GM18909 (cell line): ENCODE results near the gene STXBP3.
A peak's percentile ranks its signal among the peaks of the same experiment; 100 is the strongest.

ENCODE experiments used
- ATAC-seq: cut with Tn5 transposase; IDR thresholded peaks from one replicate; pipeline ENCODE4 v1.9.1; 2021; ENCODE audit warnings: mild to moderate bottlenecking; ENCODE audit not compliant: unreplicated experiment, poor library complexity

The STXBP3 gene

DNA sequence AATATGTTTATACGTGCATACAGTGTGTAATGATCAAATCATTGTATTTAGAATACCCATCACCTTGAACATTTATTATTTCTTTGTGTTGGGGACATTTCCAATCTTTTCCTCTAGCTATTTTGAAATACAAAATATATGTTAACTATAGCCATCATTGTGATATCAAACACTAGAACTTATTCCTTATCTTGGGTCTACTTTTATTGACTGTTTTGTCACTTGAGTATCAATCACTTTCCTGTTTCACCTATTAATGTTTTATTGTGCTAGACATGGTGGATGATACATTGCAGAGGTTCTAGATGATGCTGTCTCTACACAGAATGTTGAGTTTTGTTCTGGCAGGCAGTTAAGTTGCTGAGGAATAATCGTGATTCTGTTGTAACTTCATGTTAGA is 45.9 kb downstream of the STXBP3 start:
- no peak for ATAC-seq

DNA sequence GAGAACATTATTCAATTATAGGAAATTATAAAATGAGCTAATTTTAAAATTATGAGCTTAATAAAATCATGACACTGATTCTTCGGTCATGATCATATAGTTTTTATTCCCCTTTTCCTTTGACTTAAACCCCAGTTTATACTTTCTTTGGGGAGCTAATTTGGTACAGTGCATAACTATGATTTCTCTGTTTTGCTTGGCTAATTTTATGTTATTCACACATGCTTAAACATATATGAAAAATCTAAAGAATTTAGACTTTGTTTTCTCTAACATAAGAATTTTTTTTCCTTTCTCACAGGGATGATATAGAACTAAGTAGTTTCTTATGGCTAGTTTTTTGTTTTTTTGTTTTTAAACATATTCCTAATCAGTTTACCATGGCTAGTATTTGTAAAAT is 52.5 kb downstream of the STXBP3 start:
- no peak for ATAC-seq

DNA sequence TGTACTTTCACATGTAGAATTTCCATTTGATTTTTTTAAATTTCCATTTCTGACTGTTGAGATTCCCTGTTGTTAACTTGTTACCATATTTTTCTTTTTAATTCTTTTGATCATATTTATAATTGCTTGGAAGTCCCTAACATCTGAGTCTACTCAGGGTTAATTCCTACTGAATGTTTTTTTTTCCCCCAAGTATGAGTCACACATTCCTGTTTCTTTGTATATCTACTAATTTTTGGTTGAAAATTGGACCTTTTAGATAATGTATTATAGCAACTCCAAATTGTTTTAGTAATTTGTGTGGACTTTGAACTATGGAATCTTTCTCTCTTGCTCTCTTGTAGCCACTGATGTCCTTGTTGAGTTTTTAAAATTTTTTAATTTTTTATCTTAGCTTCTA is 54.6 kb downstream of the STXBP3 start:
- ATAC-seq: no peak

DNA sequence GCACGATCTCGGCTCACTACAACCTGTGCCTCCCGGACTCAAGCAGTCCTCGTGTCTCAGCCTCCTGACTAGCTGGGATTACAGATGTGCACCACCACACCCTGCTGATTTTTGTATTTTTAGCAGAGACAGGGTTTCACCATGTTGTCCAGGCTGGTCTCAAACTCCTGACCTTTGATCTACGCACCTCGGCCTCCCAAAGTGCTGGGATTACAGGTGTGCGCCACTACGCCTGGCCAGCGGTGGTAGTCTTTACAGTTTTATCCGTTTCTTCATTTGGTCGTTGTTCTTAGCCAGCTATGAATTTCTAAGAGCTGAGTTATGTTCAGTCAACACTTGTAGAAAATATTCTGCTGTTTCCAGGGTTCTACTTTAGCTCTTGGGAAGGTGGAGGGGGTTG is 57.1 kb downstream of the STXBP3 start:
- ATAC-seq: no peak

DNA sequence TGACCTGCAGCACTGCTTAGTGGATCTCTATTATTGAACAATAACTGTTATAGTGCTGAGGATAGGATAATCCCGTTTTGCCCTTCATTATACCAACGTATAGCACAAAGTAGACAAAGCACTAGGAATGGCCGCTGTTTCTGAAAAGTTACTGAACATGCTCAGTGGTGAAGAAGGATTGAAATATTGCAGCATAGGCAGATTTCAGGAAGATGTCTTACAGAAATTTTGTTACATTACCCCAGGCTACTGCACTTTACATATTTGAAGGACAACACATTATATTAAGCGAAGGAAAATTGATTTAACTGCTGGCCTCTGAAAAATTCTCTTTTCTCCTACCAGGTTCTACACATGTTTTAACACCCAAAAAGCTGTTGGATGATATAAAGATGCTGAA is 62.0 kb downstream of the STXBP3 start:
- ATAC-seq: no peak

DNA sequence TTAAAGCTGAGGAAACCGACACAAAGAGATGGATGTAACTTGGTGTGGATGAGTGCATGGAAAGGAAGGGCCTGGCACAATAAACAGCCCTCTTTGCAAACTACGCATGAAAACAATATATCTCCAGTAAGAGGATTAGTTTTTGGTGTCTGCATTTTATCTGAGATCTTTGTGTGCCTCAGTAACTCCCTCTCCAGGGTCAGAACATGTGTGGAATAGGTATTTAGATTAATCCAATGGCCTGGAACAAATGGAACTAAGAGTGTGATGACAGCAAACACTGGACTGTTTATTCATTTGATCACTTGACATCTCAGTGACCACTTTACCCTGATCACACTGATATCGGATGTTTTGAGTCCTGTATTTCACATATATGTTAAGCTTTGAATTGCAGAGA is 65.1 kb downstream of the STXBP3 start:
- ATAC-seq: no peak

DNA sequence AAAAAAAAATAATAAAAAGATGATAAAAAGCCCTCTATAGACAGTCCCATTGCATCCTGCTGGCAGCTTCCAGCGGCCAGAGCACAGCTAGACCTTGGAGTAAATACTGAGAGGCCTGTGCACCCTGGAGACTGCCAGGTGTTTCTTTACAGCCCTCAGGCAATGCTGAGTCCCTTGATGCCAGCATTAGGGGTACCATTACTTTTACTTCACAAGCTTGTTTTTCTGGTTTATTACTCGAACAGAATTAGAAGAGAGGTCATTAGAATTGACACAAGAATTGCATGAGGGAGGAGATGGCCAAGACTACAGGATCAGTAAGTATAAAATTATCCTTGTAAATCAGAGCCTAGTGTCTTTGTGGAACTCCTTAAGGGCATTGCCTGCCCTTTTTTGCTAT is 66.9 kb downstream of the STXBP3 start:
- no peak for ATAC-seq

DNA sequence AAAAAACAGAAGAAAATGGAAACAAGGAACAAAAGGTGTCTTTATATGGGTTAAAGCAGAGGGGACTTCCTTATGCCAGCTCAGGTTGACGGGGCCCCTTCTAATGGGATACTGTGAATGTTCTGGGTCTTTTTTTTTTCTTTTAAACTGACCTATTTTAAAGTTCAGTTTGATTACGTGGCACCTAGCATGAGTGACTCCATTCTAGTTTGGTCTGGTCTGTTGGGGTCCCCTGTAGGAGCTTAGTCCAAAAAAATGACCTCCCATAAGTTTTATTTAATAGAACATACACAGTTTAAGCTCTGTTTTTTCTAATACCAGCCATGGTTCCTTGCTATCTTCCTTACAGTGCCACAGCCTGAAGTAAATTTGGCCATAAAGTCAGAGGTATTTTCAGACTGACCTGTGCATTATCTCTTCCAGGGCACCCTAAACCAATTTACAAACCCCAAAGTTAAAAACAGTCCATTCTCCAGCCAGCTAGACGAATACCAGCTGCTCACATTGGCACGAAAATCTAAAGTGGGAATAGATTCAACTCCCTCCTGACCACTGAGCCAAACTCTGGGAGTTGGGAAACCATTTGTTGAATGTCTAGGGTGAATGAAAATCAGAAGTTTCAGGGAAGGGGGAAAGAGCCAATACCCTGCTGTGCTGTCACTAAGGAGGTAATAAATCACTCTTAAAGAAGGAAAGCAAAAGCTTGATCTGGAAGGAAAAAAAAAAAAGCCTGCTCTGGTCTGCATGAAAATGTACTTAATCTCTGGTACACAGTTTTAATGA is 68.1 kb downstream of the STXBP3 start:
- no peak for ATAC-seq

DNA sequence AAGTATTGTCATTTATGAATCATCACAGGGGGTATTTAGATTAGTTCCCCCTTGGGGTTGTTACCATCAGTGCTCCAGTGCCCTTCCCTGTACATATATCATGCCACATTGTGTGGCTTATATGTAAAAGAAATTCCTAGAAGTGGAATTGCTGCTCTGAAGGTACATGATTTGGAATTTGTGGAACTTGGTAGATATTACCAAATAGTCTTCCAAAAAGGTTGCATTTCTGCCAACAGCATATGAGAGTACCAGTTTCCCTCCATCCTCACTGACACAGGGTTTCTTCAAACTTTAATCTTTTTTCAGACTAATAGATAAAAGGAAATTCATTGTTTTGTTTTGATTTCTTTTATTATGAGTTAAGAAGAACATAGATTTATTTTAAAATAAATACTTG is 69.1 kb downstream of the STXBP3 start:
- no peak for ATAC-seq

DNA sequence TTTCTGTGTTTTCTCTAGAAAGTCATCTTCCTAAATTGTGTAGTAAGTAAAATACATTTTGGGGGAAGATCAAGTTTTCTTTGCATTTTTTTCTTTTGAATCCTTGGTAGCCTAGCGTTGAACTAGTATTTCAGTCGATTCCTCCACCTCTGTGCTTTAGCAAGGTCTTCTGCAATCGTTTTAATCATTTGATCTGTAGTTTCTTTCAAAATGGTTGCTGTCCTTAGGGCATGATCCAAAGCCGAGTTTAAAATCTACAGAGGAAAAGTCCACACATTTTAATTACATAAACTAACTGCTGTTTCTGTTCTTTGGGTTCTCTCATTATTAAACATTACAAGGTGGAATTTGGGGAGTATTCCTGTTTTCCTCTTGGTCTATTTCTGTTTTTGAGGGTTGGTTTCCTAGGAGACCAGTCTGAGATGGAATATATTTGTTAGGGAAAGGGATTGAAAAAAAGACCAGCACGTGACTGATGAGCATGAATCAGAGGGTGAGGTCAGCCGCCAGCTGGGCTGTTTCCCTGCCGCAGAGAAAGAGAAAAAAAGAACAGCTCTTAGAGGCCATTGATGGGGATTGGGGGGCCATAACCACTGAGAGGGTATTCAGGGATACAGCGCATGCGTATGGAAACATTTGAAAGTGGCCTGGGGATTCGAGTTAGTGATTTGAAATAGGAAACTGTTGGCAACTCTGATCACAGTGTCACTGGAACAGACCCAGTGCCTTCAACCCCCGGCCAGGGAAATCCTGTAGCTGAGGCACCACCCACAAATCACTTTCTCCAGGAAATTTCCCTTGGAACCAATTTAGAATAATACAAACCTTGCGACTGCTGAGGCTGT is 69.8 kb downstream of the STXBP3 start:
- ATAC-seq: no peak

DNA sequence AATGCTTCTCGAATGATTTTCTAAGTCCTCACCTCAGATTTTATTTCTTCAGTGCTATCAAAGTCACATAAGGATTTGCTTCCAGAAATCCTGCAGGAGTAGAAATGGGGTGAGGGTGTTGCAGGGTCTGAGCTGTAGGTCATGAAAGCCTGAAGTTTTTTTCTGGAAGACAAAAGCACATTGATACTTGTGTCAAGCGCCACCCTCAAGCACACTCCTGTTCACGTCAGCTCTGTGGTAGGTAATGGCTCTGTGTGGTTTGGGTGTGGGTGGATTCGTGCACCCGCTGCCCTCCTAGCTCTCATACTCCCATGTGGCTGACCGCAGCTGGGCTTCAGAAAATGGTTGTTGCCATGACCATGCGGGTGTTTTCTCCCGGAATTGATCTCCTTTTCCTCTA is 70.5 kb downstream of the STXBP3 start:
- ATAC-seq: no peak

DNA sequence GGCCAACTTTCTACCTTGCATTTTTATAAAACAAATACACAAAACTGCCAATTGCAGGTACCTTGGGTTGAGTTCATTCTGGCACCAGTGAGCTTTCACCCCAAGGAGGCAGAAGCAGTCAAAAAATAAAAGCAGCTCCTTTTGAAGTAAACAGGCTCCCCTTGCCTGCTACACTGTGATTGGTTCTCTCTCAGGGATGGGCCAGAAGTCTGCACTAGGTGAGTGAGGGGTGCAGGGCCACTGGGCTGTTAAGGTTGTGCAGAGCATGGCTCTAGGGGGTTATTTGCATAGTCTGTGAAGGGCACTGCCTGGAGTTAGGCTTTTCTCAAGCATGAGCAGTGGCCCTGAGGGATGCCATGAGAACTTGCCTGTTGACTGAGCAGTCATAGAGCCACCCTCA is 71.3 kb downstream of the STXBP3 start:
- no peak for ATAC-seq

DNA sequence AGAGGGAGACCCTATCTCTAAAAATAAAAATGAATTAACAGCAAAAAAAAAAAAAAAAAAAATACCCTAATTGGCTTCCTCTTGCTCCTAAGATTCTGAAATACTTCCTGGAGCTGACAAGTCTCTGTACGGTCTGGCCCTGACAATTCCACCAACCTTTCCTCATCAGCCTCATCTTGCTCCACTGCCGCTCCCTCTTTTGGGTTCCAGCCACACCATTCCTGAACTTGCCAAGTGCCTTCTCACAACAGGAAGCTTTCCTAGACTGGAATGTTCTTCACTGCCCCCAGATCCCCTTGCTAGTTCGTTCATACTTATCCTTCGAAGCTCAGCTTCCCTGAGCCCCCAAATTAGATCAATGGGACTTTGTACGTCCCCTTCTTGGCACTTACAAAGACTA is 73.4 kb downstream of the STXBP3 start:
- ATAC-seq: no peak

DNA sequence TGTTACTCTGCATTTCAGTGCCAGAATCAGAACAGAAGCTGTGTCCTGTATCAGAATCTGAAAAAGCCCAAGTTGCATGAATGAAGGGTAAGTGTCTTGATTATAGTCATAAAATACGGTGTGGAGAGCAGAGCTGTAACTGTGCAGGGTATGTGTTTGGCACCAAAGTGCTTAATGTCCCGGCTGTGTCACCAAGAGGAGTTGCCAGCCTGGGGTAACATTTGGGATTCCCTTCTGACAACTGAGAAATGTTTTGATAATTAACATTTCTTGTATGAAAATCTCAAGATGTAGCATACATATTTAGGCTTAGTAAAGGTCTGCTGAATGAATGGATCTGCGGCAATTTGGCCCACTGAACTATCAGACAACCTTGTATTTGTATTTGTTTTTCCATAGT is 77.2 kb downstream of the STXBP3 start:
- ATAC-seq: no peak

DNA sequence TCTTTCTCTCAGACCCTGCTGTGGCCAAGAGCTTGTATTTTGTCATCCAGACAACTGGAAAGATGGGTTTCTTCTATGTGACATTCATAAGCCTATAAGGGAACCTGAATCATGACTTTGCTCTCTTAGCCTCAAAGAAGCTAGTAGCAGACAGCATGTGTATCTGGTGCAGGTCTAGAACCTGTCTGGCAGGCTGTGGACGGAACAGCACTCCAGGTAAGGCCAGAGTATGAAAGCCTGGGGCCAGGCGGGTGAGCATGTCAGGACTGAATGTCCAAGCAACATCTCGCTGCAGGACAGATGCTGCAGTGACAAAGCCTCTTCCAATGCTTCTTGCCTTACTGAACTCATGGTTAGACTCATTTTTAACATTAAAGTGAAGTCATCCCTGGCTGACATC is 77.6 kb downstream of the STXBP3 start:
- no peak for ATAC-seq

DNA sequence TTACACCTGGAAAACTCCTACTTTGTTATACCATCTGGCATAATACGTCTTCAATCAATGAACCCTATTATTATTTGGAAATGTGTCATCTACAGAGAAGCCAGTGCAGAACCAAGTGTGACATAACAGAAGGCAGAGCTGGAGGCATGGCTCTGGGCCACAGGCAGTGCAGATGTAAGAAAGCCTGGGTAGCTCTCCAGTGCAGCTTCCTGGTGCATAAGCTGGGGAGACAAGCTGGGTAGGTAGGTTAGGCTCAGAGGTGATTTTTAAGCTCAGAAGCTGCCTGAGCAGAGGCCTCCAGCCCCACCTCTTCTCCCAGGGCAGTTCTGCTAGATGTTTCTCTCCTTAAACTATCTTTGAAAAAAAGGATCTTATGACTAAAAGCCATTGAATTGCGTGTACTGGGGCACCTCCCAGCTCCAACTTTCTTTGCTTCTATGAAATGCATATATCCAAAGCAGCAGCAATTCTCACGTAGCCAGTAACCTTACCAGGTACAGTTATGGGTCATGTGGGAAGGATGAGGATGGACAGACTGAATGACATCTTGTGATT is 79.7 kb downstream of the STXBP3 start:
- ATAC-seq: no peak

DNA sequence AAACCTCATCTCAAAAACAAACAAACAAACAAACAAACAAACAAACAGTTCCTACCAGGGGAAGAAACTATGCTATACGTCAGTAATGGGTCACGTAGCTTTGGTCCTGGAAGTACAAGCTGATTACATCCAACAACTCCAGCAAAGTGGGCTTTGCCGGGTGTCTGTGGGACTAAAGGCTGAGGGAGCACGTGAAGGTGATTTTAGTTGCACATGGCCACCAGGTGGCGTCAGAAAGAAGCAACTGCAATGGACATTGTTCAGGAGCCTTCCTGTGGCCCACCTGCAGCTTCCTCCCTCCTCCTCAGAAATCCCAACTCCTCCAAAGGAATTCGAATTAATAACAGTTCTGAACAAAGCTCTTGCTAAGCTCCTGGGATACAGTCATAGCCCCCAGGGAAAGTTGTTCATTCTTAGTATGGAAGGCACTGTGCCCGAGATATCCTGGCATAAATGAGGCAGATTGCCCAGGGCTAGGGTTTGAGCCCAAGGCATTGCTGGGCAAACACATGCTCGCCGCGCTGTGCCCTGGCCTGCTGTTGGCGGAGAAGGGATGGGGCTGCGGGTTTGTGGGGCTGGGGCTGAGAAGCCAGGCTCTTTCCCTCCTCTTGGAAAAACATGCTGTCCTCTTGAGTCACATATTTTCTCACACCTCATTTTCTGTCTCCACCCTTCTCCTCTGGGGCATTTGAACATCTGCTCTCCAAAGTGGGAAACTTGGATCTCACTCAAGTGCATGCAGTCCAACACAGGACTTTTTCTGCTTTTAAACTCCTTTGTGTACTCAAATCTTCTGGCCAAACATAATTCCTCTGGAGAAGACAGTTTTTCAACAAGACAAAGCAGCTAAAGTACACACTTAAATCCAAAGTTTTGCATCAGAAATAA is 81.8 kb downstream of the STXBP3 start:
- ATAC-seq: peak; percentile 69

DNA sequence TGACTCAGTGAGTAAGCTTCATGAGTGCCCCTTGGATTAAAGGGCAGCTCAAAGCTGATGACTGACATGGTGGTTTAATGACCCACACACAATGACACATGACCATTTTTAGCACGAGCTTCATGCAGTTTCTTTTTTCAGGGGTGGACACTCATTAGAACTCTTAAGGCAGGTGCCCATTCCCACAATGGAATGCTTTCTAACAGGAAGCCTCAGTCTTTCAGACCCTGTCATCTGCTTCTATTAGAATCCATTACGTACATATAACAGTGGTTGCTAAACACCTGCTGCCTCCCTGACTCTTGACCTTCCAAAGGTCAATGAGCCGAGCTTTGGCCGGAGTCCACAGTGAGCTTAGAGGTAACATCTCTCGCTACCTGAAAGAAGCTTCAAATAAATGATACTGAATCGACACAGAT is 83.0 kb downstream of the STXBP3 start:
- no peak for ATAC-seq

DNA sequence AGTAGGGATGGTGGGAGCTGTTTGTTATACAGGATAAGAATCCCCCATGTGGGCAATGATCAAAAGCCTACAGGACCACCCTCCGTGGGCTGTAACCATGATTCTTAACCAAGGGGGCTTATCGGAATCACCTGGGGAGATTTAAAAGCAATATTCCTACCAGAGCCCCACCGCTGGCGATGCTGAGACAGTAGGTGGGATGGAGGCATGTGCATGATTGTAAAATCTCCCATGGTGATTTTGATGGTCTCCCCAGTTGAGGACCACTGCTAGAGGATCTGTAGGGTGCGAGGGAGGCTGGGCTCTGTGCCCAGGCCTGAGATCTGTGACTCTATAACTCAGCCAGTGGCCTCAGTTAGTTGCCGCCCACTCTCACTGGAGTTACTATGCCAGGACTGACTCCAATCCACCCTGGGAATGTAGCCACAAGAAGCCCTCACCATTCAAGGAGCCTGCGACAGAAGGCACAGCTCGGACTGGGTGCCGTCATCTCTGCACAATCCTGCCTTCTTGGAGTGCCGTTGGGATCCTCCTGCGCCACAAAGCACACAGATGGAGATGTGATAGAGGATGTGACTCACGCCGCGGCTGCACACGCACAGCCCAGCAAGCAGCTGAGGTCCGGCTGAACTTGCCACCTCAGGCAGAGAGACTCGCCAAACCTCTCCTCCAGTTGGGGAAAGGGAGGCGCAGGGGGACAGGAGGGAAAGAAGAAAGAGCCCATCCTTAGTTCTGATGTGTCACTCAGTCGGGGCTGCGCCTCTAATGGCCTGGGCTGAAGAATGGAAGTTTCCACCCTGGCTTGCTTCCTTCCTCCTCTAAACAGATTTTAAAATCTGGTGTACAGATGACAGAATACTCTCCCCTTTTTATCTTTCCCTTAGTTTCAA is 83.9 kb downstream of the STXBP3 start:
- no peak for ATAC-seq

DNA sequence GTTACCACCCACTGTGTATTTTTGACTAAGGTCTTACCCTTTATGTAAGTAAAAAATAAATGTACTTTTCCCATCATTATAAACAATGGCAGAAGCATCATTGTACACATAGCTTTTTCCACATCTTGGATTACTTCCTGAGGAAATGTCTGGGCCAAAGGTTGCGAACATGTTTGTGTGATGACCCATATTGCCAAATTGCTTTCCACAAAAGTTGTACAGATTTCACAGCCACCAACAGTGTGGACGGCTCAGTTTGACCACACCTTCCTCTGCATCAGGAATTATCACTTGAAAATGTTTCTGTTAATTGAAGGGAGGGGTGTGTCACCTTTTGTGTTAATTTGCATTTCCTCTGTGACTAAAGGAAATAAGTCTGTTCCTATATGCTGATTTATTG is 84.8 kb downstream of the STXBP3 start:
- ATAC-seq: no peak
